ENCODE data around the gene PHACTR3. TPM values are rescaled to one million over a fixed set of nuclear protein-coding genes. Genes with fewer than 3 reads are reported as not detected.
A peak's percentile ranks its signal among the peaks of the same experiment; 100 is the strongest.

Gene PHACTR3
- total RNA-seq, 1 donor from 2014 or later, result 1.6 TPM

GRCh38 chr20:59777331-59777725, 173.0 kb downstream of the PHACTR3 start:
- DNase-seq (ENCODE audit: low read depth), result no peak

- DNase-seq (ENCODE audit: low read depth), result no peak
Measured at GRCh38 chr20:59777814-59778575, 173.7 kb downstream of the PHACTR3 start.

GRCh38 chr20:59778615-59779200, 174.4 kb downstream of the PHACTR3 start:
- no peak for DNase-seq (ENCODE audit: low read depth)

- DNase-seq (ENCODE audit: low read depth), result no peak
Measured at GRCh38 chr20:59779656-59780380, 175.5 kb downstream of the PHACTR3 start.

GRCh38 chr20:59780494-59781185, 176.3 kb downstream of the PHACTR3 start:
- no peak for DNase-seq (ENCODE audit: low read depth)

- no peak for DNase-seq (ENCODE audit: low read depth)
Measured at GRCh38 chr20:59781226-59781625, 176.9 kb downstream of the PHACTR3 start.

- peak; percentile 8 for DNase-seq (ENCODE audit: low read depth)
Measured at GRCh38 chr20:59782986-59783640, 178.8 kb downstream of the PHACTR3 start.

GRCh38 chr20:59783641-59784010, 179.3 kb downstream of the PHACTR3 start:
- no peak for DNase-seq (ENCODE audit: low read depth)

GRCh38 chr20:59784365-59784764, 180.0 kb downstream of the PHACTR3 start:
- DNase-seq (ENCODE audit: low read depth), result no peak

GRCh38 chr20:59784791-59785668, 180.7 kb downstream of the PHACTR3 start:
- no peak for DNase-seq (ENCODE audit: low read depth)

GRCh38 chr20:59785669-59785959, 181.3 kb downstream of the PHACTR3 start:
- no peak for DNase-seq (ENCODE audit: low read depth)

- no peak for DNase-seq (ENCODE audit: low read depth)
Measured at GRCh38 chr20:59785986-59786795, 181.9 kb downstream of the PHACTR3 start.

GRCh38 chr20:59786801-59787537, 182.6 kb downstream of the PHACTR3 start:
- DNase-seq (ENCODE audit: low read depth), result no peak

GRCh38 chr20:59787538-59787890, 183.2 kb downstream of the PHACTR3 start:
- DNase-seq (ENCODE audit: low read depth), result no peak

- DNase-seq (ENCODE audit: low read depth), result no peak
Measured at GRCh38 chr20:59788196-59788735, 183.9 kb downstream of the PHACTR3 start.

- DNase-seq (ENCODE audit: low read depth), result no peak
Measured at GRCh38 chr20:59788811-59789397, 184.6 kb downstream of the PHACTR3 start.

GRCh38 chr20:59789686-59790085, 185.3 kb downstream of the PHACTR3 start:
- DNase-seq (ENCODE audit: low read depth), result no peak

- no peak for DNase-seq (ENCODE audit: low read depth)
Measured at GRCh38 chr20:59790346-59790745, 186.0 kb downstream of the PHACTR3 start.

- DNase-seq (ENCODE audit: low read depth), result no peak
Measured at GRCh38 chr20:59792300-59792699, 188.0 kb downstream of the PHACTR3 start.
